HPDE6-E6E7 (cell line): ENCODE data around the gene EDDM3A.
"Not testable (repeated sequence)": the region's sequence is repeated elsewhere in the genome, so short reads cannot be mapped to it uniquely, and the experiment has no call there.

Source experiments
- DNase-seq: peaks from one replicate; pipeline ENCODE4 v3.0.0; 2011; ENCODE audit warnings: missing footprints; ENCODE audit errors: extremely low spot score

The EDDM3A gene, protein sequence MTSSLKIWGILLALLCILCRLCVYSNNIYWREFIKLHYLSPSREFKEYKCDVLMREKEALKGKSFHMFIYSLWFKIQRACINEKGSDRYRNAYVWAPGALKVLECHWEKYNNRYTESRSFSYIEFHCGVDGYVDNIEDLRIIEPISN

DNA sequence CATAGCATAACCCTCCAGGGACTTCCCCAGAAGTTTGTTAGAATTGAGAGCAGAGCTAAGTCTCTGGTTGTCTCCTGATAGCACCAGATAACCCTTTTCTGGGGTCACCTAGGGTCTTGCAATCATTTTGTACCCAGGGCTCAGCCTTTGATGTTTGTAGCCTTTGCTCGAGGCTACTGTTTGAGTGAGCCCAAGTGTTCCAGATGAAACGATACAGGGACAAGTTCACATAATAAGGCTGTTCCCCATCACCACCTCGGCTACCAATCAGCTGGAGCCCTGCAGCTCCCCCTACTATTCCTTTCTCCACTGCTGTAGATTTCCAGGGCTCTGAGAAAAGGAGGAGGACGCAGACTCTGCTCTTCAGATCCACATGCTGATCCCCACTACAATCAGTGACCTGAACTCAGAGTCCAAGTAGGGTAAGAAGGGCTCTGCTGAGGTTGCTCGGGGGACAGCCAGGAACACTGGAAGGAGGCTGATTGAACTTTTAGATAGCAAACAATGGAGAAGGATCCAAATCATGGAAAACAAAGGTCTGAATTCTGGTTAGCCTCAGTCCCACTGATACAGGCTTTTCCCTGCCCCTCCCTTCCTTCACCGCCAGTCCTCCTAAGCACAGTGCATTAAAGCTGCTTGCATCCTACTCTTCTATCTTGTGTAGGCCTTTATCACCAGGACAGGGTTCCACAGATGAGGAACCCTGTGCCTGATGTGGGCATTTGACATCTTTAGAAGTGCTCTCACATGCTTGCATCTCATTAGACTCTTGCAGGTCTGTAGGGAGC, at the start of gene EDDM3A:
EDDM3A (plus strand) TSS at position 317 of the 788 bp plus-strand sequence. CDS start 1,694 bp downstream, outside the sequence.
- DNase-seq: no peak

DNA sequence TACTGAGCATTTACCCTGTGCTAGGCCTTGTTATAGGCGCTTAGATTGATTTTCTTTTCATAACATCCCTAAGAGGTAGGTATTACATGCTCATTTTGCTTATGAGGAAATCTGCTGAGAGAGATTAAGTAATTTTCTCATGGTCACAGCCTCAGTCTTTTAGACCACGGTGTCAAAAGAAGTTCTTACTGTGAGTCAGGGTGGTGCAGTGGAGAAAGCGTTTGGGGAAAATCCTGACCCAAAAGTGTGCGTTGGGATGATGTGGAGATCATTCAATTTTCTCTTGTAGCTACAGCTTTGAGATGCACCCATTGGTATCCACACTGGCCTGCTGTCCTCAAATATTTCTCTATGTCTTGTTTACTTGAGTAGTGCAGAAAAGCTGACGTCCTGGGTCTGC, 48.9 kb upstream of the EDDM3A start:
- no peak for DNase-seq

DNA sequence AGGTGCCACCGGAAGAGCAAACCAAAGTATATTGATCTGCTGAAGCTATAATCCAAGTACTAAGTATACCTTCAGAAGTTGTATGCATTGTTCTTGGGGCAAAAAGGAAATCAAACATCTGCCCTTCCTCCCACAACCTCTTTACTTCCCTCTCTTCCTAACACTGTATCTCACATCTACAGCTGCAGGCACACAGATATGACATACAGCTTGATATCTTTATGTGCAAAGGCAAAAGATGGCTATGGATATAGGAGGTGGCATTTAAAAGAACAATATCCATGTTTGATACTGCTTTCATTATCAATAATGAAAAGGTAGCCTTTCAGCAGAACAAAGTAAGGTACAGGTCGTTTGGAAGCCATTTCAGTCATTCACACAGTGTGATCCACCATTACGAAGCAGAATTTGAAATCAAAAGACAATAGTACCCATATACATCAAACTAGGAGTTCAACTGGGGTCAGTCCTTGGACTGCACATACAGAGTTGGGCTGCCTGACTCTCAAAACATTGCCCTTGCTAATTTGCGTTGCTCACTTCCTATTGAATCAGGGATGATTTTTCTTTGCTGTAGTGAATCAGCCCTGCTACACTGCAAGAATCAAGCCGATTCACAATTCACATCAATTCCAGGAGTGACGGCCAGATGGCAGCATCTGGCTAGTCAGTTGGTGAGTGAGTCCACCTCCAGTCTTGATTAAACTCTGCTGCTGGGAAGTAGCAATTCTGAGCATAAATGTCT, 48.2 kb upstream of the EDDM3A start:
- DNase-seq: peak; percentile 61

DNA sequence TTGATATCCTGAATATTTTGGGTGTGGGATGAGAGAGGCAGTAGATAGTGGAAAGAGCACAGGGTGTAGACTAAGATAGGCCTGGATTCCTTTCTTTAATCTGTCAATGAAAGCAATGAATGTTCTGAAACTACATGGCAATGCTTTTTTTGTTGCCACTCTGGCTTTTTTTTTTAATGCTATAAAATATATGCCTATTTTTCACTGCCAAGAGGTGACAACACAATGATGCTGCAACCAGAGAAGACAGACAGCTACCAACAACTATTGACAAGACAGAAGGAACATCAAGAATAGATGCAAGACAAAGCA, 47.7 kb upstream of the EDDM3A start:
- DNase-seq: no peak

DNA sequence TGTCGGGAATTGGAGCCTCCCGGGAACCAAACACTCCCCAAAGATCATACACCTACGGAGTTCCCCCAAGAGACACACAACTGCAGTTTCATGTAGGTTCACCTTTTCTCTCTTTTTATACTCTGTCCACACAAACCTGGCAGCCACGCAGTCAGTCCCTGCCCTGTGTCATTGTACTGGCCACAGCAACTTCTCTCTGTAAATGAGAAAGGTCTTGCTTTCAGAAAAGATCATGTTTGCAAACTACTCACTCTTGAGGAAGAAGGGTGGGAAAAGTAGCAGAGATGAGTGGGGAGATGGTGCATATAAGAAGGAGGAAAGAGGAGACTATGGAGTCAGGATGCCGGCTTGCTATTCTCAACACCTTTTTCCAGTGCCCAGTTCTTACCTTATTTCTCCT, 46.8 kb upstream of the EDDM3A start:
- DNase-seq: no peak

DNA sequence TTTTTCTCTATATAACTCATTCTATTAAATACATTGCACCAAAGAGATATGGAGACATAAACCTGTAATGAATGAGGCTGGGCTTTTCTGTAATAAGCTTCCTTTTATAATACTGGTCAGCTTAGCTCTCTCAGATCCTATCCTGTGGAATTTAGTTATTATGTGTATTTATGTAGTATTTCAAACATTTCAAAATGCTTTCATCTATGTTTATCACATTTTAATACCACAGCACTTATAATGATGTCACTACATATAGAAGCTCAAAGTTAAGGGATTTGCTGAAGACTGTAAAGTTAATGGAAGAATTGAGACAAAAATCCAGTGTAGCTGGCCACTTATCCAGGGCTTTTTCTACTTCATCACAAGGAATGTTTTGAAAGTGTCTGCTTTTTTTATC, 45.8 kb upstream of the EDDM3A start:
- DNase-seq: no peak

DNA sequence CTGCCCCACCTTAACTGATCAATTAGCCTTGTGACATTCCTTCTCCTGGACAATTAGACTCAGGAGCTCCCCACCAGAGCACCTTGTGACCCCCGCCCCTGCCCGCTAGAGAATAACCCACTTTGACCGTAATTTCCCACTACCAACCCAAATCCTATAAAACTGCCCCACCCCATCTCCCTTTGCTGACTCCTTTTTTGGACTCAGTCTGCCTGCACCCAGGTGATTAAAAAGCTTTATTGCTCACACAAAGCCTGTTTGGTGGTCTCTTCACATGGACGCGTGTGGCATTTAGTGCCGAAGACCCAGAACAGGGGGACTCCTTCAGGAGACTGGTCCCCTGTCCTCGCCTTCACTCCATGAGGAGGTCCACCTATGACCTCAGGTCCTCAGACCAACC, 44.7 kb upstream of the EDDM3A start:
- DNase-seq: not testable (repeated sequence)

DNA sequence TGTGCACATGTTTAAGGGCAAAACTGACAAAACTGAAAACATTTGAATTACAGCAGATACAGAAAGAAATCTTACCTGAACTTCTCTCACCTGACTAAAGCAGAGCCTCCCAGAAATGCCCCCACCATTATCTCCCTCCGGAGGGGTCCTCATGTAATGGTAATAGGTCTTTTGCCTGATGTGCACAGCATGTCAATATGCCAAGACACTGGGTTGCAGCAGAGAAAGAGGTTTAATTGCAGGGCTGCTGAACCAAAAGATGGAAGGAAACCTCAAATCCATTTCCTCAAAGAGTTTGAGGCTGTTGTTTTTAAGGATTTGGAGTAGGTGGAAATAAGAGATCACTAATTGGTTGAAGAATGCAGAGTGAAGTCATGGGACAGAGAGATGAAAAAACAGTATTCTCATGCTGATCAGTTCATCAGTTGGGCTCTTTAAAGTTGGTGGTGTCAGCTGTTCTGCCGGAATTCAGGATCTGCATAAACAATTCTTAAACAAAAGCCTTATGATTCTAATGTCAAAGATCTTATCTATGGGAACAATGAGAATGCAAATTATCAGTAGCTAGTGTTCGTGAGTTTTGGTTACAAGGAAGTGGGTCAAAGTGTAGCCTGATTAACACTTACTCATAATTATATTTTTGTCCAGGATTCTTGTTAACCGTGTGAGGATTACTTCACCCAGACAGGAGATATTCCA, 38.9 kb upstream of the EDDM3A start:
- DNase-seq: no peak

DNA sequence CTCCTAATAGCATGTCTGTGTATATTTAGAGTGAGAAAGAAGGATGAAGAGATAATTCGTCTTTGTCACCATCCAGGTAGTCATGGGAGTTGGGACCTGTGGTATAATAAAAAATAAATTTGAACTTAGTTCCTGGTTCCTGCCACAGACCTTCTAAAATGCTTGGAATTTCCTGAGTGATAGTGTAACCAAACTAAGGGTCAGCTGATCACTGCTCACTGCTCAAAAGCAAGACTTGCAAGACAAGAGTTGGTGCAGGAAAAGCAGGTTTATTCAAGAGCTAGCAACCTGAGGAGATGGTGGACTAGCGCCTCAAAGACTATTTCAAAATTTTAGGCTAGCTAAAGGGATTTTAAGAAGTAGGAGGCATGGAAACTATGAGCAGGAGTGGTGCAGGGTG, 38.1 kb upstream of the EDDM3A start:
- no peak for DNase-seq

DNA sequence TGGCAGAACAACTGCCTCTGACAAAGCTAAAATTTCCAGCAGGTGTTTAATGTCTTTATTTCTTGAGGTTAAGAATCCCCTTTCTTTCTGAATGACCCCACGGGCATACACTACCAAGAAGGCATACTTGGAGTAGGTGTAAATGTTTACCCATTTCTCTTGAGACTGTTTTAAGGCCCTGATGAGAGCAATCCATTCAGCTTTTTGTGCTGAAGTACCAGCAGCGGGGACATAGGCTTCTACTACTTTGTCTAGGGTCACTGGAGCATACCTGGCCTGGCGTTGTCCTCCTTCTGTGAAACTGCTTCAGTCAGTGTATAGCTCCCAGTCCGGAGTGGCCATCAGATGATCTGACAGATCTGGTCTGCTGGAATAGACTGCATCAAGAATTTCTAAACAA, 34.4 kb upstream of the EDDM3A start:
- no peak for DNase-seq

DNA sequence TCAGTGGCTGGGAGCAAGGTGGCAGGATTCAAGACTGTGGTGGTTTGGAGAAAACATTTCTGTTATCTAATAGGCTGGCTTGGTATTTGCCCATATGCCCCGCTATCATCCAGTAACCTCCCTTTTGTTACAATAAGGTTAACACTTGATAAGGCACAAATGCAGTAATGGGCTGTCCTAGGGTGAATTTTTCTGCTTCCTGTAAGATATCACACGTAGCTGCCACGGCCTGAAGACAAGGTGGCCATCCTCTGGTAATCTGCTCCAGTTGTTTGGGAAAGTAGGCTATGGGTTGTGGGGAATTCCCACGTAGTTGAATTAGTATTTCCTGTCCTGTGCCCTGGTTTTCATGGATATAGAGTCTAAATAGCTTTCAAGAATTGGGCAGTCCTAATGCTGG, 34.0 kb upstream of the EDDM3A start:
- no peak for DNase-seq

DNA sequence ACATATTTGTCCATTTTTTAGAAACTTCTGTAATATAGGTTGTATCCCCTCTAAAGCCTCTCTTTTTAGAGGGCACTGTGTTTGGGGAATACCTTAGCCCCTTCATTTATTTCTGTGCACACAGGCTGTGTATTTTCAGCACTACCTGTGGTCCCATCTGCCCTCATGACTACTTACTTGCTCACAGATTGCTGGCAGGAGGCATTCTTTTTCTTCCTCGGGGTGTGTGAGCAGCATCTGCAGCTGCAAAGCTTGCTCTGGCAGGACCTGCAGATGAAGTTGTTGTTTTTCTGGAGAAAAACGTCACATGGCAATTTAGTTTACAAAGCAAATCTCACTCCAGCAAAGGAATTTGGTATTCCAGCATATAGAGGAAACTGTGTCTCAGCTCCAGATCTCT, 32.8 kb upstream of the EDDM3A start:
- no peak for DNase-seq

DNA sequence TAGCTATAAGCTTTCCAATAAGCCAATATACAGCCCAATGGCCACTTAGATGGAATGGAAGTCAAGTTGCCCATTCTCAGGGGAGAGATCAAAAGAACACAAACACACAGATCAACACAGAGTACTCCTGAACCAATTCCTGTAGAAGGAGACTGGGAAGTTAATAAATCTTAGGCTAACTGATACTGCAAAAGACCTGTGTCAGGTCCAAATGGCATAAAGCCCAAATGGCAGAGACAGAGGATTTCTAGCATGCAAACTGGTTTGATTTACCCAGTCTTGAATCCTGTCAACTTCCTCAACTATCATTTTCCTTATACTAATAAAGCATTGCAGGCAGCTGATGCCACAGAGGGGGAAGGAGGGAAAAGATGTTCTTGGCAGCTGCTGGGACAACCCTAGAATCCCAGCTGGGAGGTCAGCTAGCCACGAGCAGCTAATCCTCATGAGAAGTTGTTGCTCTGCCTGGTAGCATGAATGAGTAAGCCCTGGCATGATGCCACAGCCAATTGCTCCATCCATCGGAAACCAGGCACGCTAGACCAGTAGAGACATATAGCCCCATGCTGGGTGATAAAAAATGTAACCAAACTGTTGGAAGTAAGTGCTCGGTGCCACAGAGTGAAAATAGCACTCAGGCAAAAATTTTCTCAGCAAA, 31.0 kb upstream of the EDDM3A start:
- DNase-seq: peak; percentile 23

DNA sequence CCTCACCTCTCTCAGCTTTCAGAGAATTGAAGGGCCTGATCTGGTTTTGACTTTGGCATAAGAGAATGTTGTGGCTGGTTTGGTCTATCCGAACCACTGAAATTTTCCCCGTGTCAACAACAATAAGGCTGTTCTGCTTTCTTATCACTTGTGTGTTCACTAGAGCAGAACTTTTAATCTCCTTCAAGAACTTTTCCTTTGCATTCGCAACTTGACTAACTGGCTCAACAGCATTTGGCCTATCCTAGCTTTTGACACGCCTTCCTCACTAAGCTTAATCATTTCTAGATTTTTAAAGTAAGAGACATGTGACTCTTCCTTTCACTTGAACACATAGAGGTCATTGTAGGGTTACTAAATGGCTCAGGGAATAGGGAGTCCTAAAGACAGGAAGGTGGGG, 25.9 kb upstream of the EDDM3A start:
- no peak for DNase-seq

DNA sequence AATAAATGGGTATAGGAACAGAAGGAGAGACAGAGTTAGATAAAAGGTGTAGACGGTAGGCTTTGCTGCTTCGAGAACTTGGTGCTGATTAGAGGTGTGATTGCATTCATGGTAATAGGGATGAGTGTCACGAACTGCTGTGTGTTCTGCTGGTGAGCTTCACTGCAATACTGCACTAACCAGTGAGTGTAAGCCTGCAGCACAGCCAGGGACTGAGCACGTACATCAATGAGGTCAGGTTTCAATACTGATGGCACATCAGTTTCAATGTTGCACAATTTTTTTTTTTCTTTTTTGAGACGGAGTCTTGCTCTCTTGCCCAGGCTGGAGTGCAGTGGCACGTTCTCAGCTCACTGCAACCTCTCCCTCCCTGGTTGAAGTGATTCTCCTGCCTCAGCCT, 24.9 kb upstream of the EDDM3A start:
- DNase-seq: no peak

DNA sequence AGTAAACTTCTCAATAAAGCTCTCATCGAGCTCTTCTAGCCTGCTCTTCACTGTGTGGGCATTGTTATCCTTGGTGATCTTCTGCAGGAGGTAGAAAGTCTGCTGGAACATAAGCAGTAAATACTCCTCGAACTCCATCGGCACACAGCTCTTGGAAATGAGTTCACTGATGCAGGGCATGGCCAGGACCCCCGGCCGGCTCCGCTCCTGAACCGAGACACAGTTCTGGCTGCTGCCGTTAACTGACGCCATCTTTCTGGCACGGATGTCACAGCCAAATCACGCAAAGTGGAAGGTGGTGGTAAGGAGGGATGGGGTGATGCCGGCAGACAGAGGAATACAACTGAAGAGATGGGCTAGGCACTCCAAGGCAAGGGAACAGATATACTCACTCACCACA, 23.7 kb upstream of the EDDM3A start:
- no peak for DNase-seq

DNA sequence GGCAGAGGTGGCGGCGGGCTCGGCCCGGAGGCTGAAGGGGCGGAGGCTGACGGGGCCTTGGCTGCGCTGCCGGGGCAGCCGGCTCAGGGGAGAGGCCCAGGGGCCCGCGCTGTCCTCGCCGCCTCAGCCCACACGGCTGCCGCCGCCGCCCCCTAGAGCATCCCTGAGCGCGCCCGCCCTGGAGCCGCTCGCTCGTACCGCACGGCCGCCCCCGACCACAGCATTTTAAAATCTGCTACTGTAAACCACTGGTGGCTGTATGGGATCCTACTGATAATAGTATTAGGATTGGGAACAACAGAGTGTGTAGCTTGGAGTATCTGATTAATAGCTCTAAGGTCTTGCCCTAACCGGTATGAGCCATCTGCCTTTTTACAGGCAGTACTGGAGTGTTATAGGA, 22.2 kb upstream of the EDDM3A start:
- DNase-seq: no peak

DNA sequence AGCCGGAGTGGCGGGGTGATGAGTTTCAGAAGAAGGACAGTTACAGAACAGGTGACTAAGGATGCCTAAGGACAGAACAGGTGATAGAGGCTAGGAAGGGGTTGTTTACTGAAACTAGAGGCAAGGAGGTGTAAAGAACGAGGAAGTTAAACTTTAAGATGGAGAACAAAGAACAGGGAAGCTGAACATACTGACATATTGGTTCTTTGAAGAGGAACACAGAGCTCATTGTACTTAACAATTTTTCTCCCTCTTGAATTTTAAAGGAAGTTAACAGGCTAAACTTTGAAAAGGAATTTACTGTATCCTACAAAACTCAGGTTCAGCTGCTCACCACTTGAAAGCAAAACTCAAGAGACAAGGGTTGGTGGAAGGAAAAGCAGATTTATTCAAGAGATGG, 19.6 kb upstream of the EDDM3A start:
- DNase-seq: not testable (repeated sequence)

DNA sequence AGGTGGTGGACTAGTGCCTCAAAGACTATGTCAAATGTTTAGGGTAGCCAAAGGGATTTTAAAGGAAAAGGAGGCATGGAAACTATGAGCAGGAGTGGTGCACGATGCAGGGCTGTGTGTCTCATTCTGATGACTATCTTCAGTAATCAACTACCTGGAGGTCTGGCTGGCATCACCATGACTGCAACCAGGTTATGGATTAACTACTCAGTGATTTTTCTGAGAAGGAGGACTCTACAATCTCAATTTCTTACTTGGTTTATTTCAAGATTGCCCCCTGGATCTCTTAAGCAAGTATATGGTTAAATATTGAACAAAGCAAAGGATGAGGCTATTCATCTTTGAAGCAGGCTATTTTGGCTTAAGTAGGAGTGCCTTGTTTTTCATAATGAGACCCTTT, 19.2 kb upstream of the EDDM3A start:
- no peak for DNase-seq

DNA sequence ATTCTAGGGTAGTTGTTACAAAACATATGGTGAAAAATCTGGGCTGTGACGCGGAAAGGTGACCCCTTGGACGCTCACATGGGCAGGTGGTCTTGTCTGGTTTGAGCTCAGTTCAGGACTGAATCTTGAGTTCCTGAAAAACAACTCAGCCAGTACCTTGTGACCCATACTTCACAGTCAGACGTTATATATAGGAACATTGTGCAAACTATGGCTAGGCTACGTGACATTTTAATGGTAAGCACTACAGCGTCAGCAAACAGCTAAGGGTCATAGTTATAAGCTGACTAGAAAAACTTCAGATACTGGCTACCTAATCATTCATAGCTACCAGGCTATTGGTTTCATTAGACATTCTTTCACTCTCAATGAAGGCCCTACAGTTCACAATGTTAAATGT, 14.8 kb upstream of the EDDM3A start:
- no peak for DNase-seq

DNA sequence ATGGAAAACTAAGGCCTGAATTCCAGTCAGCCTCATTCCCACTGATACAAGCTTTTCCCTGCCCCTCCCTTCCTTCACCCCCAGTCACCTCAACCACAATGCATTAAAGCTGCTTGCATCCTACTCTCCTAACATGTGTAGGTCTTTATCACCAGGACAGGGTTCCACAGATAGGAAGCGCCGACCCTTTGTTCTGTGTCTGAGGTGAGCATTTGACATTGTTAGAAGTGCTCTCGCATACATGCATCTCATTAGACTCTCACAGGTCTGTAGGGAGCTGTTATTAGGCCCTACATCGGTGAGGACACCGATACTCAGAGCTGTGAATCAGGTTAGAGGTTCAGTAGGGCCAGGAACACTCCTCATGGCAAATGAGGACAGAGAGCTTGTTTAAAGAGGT, 13.2 kb upstream of the EDDM3A start:
- DNase-seq: no peak

DNA sequence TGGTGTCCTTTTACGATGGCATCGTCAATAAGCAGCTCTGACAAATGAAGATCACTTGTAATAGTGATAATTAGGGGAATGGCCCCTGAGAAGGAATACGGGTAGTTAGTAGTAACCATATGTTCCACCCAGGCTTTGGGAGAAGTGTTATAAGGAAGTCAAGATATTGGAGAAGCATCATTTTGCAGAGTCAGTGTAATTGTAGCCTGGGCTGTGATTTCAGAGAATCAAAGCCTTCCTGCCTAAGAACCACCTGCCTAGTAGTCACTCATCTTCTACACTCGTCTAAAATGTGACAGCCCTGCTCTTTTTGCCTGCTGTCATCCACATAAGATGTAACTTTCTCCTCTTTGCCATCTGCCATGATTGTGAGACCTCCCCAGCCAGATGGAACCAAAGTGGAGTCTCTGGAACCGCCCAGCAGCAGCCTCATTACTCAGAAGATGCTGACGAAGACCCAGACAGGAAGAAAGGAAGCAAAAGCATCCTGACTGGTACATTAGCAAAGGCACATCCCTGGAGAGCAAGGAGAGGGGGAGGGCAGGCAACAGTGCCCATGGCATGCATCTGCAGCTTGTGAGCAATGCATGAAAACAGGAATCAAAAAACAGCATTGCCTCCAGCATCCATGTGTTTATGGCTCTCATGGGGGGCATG, 12.6 kb upstream of the EDDM3A start:
- no peak for DNase-seq
